ENCODE data around the gene DPY19L1.
"Not testable (repeated sequence)": the region's sequence is repeated elsewhere in the genome, so short reads cannot be mapped to it uniquely, and the experiment has no call there.

Gene DPY19L1

GRCh38 chr7:35037211-35037525, at the start of gene DPY19L1:
DPY19L1 (minus strand) TSS chr7:35037485; CDS start chr7:35037394, 91 bp downstream.
- no peak for DNase-seq (ENCODE audit: low read depth in 2 of 2)

GRCh38 chr7:35079517-35079916, 42.2 kb upstream of the DPY19L1 start:
- not testable (repeated sequence) for DNase-seq (ENCODE audit: low read depth in 2 of 2)

- not testable (repeated sequence) for DNase-seq (ENCODE audit: low read depth in 2 of 2)
Observed at GRCh38 chr7:35074008-35074407, 36.7 kb upstream of the DPY19L1 start.

GRCh38 chr7:35072950-35073827, 35.9 kb upstream of the DPY19L1 start:
- not testable (repeated sequence) for DNase-seq (ENCODE audit: low read depth in 2 of 2)

- DNase-seq (ENCODE audit: low read depth in 2 of 2): not testable (repeated sequence)
Observed at GRCh38 chr7:35069084-35069483, 31.8 kb upstream of the DPY19L1 start.

GRCh38 chr7:35065382-35065781, 28.1 kb upstream of the DPY19L1 start:
- DNase-seq (ENCODE audit: low read depth in 2 of 2): not testable (repeated sequence)

- DNase-seq (ENCODE audit: low read depth in 2 of 2): not testable (repeated sequence)
Observed at GRCh38 chr7:35058571-35058970, 21.3 kb upstream of the DPY19L1 start.

GRCh38 chr7:35057505-35058451, 20.5 kb upstream of the DPY19L1 start:
- DNase-seq (ENCODE audit: low read depth in 2 of 2): not testable (repeated sequence)

- not testable (repeated sequence) for DNase-seq (ENCODE audit: low read depth in 2 of 2)
Observed at GRCh38 chr7:35055733-35056132, 18.4 kb upstream of the DPY19L1 start.

GRCh38 chr7:35053488-35054175, 16.3 kb upstream of the DPY19L1 start:
- DNase-seq (ENCODE audit: low read depth in 2 of 2): not testable (repeated sequence)

GRCh38 chr7:35048390-35048789, 11.1 kb upstream of the DPY19L1 start:
- DNase-seq (ENCODE audit: low read depth in 2 of 2): not testable (repeated sequence)

- DNase-seq (ENCODE audit: low read depth in 2 of 2): not testable (repeated sequence)
Observed at GRCh38 chr7:35047912-35048305, 10.6 kb upstream of the DPY19L1 start.

- DNase-seq (ENCODE audit: low read depth in 2 of 2): not testable (repeated sequence)
Observed at GRCh38 chr7:35047263-35047911, 10.1 kb upstream of the DPY19L1 start.

- DNase-seq (ENCODE audit: low read depth in 2 of 2): not testable (repeated sequence)
Observed at GRCh38 chr7:35043301-35043700, 6.0 kb upstream of the DPY19L1 start.

- no peak for DNase-seq (ENCODE audit: low read depth in 2 of 2)
Observed at GRCh38 chr7:35040906-35041305, 3.6 kb upstream of the DPY19L1 start.

- no peak for DNase-seq (ENCODE audit: low read depth in 2 of 2)
Observed at GRCh38 chr7:35039343-35039742, 2.1 kb upstream of the DPY19L1 start.

GRCh38 chr7:35038354-35038753, 1.1 kb upstream of the DPY19L1 start:
- no peak for DNase-seq (ENCODE audit: low read depth in 2 of 2)

- DNase-seq (ENCODE audit: low read depth in 2 of 2): peak; percentile 92
Observed at GRCh38 chr7:35037526-35038341, 449 bp upstream of the DPY19L1 start.

GRCh38 chr7:35036361-35037171, 719 bp downstream of the DPY19L1 start:
- peak; percentile 4 to 11 for DNase-seq (ENCODE audit: low read depth in 2 of 2)
